Choroid plexus epithelial cell (primary cell): Measurements from ENCODE around the gene GIMAP8.

ENCODE experiments used
- DNase-seq: peaks from one replicate; pipeline ENCODE4 v3.0.0-alpha.2; 2010; ENCODE audit warnings: low read depth
- H3K4me3 ChIP-seq: 2 replicates; pipeline ENCODE4 v1.5.1; 2011; ENCODE audit warnings: low read depth, mild to moderate bottlenecking, control low read depth, low read length, moderate library complexity
- CTCF ChIP-seq: conservative IDR thresholded peaks from 2 replicates; pipeline ENCODE4 v1.5.1; 2011; ENCODE audit warnings: low read depth, mild to moderate bottlenecking, control low read depth, inconsistent platforms, low read length, moderate library complexity

GIMAP8 gene

GRCh38 chr7:150502519-150502918 lies 52.1 kb downstream of the GIMAP8 start:
- no peak for TF ChIP-seq CTCF
- no peak for DNase-seq
- H3K4me3 ChIP-seq: no peak overlapping the region

- TF ChIP-seq CTCF: no peak
- H3K4me3 ChIP-seq: no peak overlapping the region
- DNase-seq: no peak
These were observed 52.7 kb downstream of the GIMAP8 start for GRCh38 chr7:150503155-150503554.

GRCh38 chr7:150503581-150503980 lies 53.2 kb downstream of the GIMAP8 start:
- H3K4me3 ChIP-seq: no peak overlapping the region
- DNase-seq: no peak
- no peak for TF ChIP-seq CTCF

GRCh38 chr7:150507947-150508602 lies 57.6 kb downstream of the GIMAP8 start:
- no peak for DNase-seq
- TF ChIP-seq CTCF: no peak
- H3K4me3 ChIP-seq: no peak overlapping the region

GRCh38 chr7:150511048-150511447 lies 60.6 kb downstream of the GIMAP8 start:
- no peak for TF ChIP-seq CTCF
- DNase-seq: no peak

GRCh38 chr7:150513758-150514157 lies 63.3 kb downstream of the GIMAP8 start:
- no peak for TF ChIP-seq CTCF
- no peak for DNase-seq
- no peak overlapping the region for H3K4me3 ChIP-seq

More at GRCh38 chr7:150511048-150511447, 60.6 kb downstream of the GIMAP8 start:
- no peak overlapping the region for H3K4me3 ChIP-seq

- no peak for TF ChIP-seq CTCF
- no peak within 1 kb of the TSS for H3K4me3 ChIP-seq
- DNase-seq: no peak
These were observed 64.4 kb downstream of the GIMAP8 start, which contains the start of gene GIMAP7 for GRCh38 chr7:150514748-150515222. Gene GIMAP7, plus strand, starts transcription at chr7:150514872. Its CDS starts 5,103 bp downstream, at chr7:150519975.
